Measurements from ENCODE around the gene FOXO3. TPM values are rescaled to one million over a fixed set of nuclear protein-coding genes. Genes with fewer than 3 reads are reported as not detected.

FOXO3 gene
- total and polyA plus RNA-seq, 2 of the 8 experiments (the other 6 are each of a cell fraction or from before 2014, with no cell fraction given): 13.1 to 19.3 TPM

DNA sequence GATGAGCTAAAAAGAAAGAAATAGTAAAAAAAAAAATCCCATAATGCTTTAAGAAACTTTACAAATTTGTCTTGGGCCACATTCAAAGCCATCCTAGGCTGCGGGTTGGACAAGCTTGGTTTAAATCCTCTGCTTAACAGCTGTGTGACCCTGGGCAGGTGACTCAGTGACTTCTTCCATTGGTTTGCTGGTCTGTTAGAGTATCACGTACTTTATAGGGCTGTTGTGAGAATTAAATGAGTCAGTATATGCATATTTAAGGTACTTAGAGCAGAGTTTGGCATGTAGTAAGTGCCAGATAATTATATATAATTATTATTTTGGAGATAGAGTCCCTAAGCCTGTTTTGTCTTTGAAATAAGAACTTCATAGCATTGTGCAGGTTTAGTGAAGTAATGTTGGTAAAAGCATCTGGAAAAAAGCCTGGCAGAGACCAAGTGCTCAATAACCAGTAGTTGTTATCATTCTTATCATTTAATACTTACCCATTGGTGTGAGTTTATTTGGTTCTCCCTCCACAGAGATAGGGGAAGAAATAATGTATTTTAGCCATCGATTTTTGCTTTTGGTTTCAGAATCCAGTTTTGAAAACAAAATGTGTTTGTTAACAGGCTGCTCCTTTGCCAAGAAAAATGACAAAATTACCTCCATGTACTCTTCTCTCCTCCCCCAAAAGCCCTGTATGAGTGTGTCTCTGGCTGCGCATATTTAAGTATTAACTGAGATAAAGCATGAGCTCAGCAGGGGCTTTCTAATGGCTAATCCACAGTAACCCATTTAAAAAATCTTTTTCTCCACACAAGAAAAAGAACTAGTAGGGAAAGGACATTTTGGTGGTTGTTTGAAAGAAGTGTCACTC, 67.2 kb downstream of the FOXO3 start (continued):
- no peak for TF ChIP-seq TCF12 (IDR thresholded peaks at IDR 0.05; ENCODE audit: low read depth, low read length)
